HG03159 (cell line): ENCODE measurements around the gene SUGT1.

ENCODE experiments used
- ATAC-seq: cut with Tn5 transposase; IDR thresholded peaks from one replicate; pipeline ENCODE4 v1.9.1; 2021; ENCODE audit warnings: mild to moderate bottlenecking, moderate library complexity; ENCODE audit not compliant: unreplicated experiment

Gene SUGT1

DNA sequence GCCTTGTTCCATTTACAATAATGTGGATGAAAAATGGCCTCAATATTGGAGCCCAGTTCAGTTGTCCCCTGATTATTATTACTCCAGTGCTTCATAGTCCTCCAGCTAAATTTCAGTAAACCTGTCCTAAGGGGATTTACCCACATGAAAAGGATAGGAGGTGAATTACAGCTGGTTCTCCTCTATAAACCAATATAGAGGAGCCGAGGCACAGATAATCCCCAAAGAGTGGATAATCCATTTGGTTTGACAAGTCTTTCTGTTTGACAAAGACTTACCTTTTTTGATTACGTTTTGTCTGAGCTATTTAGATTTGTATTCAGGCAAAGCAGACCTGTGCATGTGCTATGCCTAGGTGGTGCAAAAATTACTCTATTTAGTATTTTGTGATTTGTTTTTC, 84.3 kb downstream of the SUGT1 start:
- no peak for ATAC-seq

DNA sequence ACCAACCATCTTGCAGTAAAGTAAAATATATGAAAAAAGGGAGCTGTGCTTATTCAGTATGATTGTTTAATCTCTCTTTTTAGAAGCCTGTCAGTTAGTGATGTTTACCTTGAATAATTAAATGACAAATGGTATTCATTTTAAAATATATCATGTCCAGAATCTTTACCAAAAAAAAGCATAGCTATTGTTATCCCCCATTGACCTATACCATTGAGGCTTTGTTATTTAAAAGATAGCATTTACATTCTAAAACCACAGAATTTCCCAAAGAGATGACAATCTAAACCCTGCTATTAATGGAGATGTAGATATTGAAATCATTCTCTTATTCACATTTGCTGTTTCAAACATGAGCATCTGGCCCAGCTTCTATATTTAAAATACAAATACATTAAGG, 84.8 kb downstream of the SUGT1 start:
- no peak for ATAC-seq

DNA sequence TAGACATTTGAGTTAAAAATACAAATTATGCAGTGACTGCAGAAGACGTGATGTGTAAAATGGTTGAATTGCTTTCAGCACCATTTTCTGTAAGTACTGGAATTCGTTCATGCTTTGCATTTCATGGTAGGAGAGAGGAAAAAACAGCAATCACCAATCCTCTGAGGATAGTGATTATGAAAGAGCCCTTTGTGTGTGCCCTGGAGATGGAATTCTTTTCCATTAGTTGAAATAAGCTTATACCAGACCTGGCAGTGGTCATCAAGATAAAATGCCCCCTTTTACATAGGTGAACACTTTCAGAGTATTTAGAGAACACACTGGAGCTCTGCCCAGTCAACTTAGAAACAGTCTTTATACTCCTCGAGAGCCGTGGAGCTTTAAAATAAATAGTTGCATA, 85.3 kb downstream of the SUGT1 start:
- no peak for ATAC-seq

DNA sequence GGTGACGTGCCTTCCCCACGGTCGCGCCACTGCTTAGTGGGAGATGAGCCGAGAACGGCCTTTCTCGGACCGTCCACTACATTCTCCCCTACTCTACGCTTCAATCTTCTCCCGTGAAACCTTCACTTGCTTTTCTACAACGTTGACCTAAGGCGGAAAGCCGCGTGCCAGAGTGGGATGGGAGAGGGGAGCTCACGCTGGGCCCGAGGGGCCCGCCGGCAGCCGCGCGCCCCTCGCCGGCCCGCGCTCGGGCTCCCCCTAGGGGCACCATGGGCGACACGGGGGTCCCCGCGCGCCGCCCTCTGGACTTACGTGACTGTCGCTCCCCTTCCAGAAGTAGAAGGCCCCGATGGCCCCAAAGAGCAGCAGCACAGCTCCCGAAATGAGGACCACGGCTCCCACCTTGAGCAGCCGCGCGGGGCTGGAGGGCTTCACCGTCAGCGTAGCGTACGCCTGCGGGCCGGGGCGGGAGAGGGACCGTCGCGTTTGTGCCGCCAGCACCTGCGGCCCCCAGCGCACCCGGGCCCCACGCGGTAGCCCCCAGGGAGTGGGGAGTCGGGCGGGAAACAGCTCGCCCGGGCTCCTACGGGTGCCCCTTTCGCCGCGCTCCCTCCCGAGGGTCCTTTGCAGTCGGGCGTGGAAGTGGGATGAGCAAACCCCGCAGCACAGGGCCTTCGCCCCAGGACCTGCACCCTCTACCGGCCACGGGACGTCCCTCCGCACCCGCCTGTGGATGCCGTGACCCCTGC, 86.3 kb downstream of the SUGT1 start:
- ATAC-seq, result peak; percentile 53

DNA sequence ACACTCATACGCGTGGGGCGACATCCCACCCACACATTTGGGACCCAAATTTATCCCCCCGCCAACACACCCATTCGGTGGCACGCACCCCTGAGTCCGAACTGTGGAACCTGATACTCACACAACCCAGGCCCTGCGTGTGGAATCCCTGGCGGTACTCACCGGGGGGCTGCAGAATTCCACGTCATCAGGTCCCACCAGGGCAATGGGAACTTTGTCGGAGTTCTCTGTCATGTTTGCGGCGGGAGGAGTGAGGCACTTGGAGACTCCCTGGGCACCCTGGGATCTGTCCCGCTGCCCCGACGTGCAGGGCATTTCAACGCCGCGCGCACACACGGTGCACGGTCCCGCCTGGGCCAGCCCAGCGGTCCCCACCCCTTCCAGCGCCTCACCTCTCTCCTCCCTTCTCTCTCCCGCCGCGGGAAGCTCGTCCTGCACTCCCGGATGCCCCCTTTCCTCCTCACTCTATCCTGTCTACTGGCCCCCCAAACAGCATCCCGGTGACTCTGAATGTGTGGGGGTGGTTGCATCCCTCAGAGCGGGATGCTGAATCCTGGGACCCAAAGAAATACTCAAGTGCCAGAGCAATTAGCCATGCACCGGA, 86.9 kb downstream of the SUGT1 start, which contains the start of gene CNMD:
CNMD (minus strand) TSS at position 353 of the 604 bp plus-strand sequence; CDS start at position 234, 119 bp downstream.
- no peak for ATAC-seq

DNA sequence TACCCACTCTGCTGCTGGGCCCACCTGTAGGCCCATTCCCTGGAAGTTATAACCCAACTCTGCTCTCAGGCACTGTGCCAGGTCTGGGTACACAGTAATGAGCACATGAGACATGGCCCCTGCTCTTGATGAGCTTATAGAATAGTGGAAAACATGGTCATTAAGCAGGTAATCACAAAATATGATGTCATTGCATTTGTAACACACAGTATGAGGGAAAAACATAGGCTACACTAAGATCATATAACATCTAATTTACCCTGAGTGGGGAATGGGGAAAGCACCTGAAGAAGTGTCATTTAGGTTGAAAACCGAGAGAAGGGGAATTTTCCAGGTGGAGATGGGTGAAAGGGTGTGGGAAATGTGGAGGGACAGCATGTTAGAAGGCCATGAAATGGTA, 90.9 kb downstream of the SUGT1 start:
- no peak for ATAC-seq

DNA sequence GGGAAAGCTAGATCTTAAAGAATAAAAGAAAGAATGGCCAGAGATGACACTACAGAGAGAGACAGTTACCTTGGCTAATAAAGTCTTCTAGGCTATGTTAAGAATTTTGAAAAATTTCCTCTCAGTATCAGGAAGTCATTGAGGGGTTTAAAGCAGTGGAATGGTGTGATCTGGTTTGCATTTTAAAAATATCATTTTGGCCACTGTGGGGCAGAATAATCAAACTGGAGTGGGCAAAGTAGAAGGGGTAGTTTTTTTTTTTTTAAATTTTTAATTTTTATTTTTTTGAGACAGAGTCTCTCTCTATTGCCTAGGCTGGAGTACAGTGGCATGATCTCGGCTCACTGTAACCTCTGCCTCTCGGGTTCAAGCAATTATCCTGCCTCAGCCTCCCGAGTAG, 91.4 kb downstream of the SUGT1 start:
- ATAC-seq, result no peak

DNA sequence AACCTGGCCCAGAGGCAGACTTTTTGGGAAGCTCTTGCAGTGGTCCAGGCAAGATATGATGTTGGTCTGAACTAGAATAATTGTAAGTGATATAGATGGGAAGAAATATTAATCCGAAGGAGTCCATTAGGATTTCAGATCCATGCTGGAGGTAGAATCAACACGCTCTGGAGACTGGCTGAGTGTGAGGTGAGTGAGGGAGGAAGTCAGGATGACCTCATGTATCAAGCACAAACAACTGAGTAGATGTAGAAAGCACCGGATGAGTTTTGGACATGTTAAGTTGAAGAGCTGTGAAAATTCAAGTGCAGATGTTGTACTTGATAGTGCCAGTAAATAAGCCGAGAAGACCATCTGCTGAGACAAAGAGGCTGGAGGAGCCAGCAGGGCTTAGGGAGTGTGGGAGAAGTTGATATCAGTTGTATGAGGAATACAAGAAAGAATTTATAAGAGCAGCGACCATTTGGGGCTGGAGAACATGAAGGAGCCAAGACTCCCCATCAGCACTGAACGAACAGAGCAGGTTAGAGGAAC, 92.3 kb downstream of the SUGT1 start:
- ATAC-seq, result no peak

DNA sequence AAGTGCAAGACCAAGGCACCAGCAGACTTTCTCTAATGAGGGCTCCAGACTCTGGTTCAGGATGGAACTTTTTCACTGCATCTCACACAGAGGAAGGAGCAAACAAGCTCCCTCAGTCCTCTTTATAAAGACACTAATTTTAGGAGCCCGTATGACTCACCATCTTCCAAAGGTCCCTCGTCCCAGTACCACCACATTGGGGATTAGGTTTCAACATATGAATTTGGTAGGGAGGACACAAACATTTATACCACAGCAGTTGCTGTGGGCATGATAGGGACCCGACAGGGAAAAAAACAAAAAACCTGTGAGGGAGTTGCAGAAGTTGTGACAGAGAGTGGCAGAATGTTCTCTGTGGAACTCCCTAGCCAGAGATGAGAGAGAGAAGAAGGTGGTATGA, 93.5 kb downstream of the SUGT1 start:
- ATAC-seq, result no peak

DNA sequence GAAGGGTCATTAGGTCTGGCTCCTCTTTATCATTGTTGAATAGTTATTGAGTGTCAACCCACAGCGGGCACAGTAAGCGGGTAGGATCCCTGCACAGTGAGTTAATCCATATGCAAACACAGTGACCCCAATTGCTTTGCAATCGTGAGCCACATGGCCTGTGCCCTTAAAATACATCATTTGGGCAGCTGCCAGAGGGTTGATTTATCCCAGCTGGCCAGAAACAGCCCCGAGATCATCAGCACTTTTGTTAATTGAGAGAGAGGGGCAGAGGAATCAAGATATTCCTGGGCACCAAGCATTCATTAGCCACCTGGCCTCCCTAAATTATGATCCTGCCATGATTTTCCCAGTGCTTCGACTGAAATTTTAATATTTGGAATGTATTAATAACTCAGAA, 96.8 kb downstream of the SUGT1 start:
- ATAC-seq, result no peak
